Measurements from ENCODE around the gene INF2. TPM values are rescaled to one million over a fixed set of nuclear protein-coding genes. Genes with fewer than 3 reads are reported as not detected.

The INF2 gene
- total RNA-seq, 2 experiments from 2014 or later: 66.7 to 71.5 TPM

DNA sequence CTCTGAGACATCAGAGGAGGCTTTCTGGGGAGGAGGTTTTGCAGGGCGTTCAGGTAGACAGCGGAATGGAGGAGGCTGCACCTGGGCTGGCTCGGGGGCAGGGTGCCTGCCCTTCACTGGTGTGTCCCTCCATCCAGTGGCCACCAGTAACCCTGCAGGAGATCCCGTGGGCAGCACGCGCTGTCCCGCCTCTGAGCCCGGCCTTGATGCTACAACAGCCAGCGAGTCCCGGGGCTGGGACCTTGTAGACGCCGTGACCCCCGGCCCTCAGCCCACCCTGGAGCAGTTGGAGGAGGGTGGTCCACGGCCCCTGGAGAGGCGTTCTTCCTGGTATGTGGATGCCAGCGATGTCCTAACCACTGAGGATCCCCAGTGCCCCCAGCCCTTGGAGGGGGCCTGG is 24.6 kb downstream of the INF2 start:
- Mint-ChIP-seq H3K36me3 (peaks cover 6% of the 10 kb centered on the region), H3K4me3 (no peak overlapping the region), H3K27me3 (no peaks in the 10 kb centered on the region), H3K27ac (no peak overlapping the region), H3K4me1 (ENCODE audit: low read depth) (no peaks in the 10 kb centered on the region), H3K9me3 (no peaks in the 10 kb centered on the region)
- DNase-seq: no peak
- intact Hi-C loops (cut with micrococcal nuclease): no loop called here
- ChIA-PET CTCF (no interaction called here), POLR2A (no interaction called here)

DNA sequence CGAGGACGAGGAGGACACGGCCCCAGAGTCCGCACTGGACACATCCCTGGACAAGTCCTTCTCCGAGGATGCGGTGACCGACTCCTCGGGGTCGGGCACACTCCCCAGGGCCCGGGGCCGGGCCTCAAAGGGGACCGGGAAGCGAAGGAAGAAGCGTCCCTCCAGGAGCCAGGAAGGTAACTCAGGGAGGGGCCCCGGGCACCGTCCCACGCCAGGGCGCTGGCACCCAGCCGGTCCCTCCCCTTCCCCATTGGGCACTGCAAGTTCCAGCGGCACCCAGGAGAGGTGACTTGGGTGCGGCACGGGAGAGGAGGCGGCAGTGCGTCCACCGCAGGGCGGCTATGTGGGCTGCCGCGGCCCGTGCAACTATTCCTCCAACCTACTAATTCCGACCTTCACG is 25.3 kb downstream of the INF2 start:
- Mint-ChIP-seq H3K9me3 (no peaks in the 10 kb centered on the region), H3K4me1 (ENCODE audit: low read depth) (no peaks in the 10 kb centered on the region), H3K27me3 (no peaks in the 10 kb centered on the region), H3K4me3 (no peak overlapping the region), H3K36me3 (peaks cover 6% of the 10 kb centered on the region), H3K27ac (no peak overlapping the region)
- CTCF ChIA-PET: no interaction called here
- POLR2A ChIA-PET: no interaction called here
- intact Hi-C loops (cut with micrococcal nuclease): no loop called here
- no peak for DNase-seq

DNA sequence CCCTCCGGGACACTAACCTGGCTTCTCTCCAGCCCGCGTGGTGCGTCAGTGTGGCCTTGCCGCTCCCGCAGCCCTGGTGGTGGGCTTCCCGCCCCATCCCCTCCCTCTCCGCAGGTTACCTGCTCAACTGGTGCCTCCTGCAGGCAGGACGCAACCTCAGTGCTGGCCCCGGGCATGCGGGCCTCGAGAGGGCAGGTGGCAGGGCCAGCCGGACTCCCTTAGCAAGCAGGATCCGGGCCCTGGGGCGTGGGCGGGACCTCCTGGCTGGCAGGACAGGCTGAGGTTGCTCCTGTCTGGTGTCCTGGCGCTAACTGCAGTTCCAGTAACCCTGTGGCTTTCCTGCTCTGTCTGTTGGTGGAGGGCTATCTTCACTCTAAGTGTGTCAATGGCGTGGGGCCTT is 26.0 kb downstream of the INF2 start:
- no peak for DNase-seq
- ChIA-PET CTCF (no interaction called here), POLR2A (no interaction called here)
- Mint-ChIP-seq H3K36me3 (peaks cover 3% of the 10 kb centered on the region), H3K4me1 (ENCODE audit: low read depth) (no peaks in the 10 kb centered on the region), H3K4me3 (no peak overlapping the region), H3K27ac (no peak overlapping the region), H3K9me3 (no peaks in the 10 kb centered on the region), H3K27me3 (no peaks in the 10 kb centered on the region)
- intact Hi-C loops (cut with micrococcal nuclease): no loop called here

DNA sequence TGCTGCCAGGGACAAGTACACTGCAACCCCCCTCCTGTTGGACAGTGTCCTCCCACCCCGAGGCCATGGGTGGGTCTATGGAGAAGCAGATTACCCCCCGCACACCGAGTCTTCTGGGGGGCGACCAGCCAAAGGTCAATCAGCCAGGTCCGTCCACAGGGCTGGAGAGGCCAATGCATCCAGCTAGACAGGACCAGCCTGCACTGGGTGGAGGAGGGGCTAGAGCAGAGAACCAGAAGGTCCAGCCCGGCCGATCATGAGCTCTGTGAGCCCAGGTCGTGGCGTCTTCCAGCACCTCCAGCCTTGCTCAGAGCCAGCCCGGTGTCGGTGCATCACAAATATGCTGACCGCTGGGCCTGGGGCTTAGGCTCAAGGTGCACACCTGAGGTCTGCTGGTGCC is 26.5 kb downstream of the INF2 start:
- peaks cover 3% of the 10 kb centered on the region for H3K36me3 Mint-ChIP-seq
- no peak overlapping the region for H3K27ac Mint-ChIP-seq
- no peaks in the 10 kb centered on the region for H3K4me1 Mint-ChIP-seq (ENCODE audit: low read depth)
- intact Hi-C loops (cut with micrococcal nuclease): no loop called here
- no peaks in the 10 kb centered on the region for H3K9me3 Mint-ChIP-seq
- H3K4me3 Mint-ChIP-seq: no peak overlapping the region
- ChIA-PET POLR2A (no interaction called here), CTCF (interaction anchor here (0.6 kb wide), 1 partner anchor 50 kb away, joined by 3 read pairs; no protein-coding TSS in a partner anchor)
- no peak for DNase-seq
- H3K27me3 Mint-ChIP-seq: no peaks in the 10 kb centered on the region

DNA sequence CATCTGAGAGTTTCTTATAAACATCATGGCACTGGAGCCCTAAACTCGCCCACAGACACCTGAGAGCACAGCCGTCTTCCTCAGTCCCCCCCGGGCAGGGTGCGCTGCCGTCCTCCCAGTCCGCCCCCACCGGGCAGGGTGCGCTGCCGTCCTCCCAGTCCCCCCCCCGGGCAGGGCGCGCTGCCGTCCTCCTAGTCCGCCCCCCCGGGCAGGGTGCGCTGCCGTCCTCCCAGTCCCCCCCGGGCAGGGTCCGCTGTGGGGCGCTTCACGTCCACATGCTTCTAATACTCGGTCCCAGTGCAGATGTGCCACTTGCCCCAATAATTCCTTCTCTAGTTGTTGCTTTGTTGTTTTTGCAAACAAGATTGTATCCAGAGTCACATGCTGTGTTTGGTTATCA is 27.7 kb downstream of the INF2 start:
- POLR2A ChIA-PET: no interaction called here
- peaks cover 4% of the 10 kb centered on the region for H3K36me3 Mint-ChIP-seq
- no peaks in the 10 kb centered on the region for H3K4me1 Mint-ChIP-seq (ENCODE audit: low read depth)
- CTCF ChIA-PET: no interaction called here
- no peak for DNase-seq
- intact Hi-C loops (cut with micrococcal nuclease): no loop called here
- no peaks in the 10 kb centered on the region for H3K9me3 Mint-ChIP-seq
- H3K27me3 Mint-ChIP-seq: no peaks in the 10 kb centered on the region
- H3K27ac Mint-ChIP-seq: no peak overlapping the region
- H3K4me3 Mint-ChIP-seq: no peak overlapping the region

DNA sequence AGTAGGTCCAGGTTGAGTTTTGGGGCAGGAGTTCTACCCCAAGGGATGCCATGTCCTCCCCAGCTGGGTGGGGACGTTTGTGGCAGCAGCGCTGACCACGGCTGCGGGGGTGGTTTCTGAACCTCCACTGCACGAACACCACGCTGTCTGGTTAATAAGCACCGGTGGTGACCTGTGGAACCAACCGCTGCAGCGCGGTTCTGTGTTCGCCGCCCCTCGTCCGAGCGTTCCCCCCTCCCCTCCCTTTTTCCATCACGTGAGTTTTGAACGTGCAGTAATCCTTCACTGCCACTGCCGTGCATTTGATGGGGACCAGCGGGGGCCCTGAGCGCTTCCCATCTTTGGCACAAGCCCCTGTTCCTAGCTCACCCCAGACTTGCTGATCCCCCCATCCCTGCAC is 28.2 kb downstream of the INF2 start:
- Mint-ChIP-seq H3K27ac (no peak overlapping the region), H3K9me3 (no peaks in the 10 kb centered on the region), H3K4me3 (no peak overlapping the region), H3K4me1 (ENCODE audit: low read depth) (no peaks in the 10 kb centered on the region), H3K27me3 (no peaks in the 10 kb centered on the region), H3K36me3 (peaks cover 4% of the 10 kb centered on the region)
- intact Hi-C loops (cut with micrococcal nuclease): no loop called here
- CTCF ChIA-PET: no interaction called here
- POLR2A ChIA-PET: no interaction called here
- no peak for DNase-seq

DNA sequence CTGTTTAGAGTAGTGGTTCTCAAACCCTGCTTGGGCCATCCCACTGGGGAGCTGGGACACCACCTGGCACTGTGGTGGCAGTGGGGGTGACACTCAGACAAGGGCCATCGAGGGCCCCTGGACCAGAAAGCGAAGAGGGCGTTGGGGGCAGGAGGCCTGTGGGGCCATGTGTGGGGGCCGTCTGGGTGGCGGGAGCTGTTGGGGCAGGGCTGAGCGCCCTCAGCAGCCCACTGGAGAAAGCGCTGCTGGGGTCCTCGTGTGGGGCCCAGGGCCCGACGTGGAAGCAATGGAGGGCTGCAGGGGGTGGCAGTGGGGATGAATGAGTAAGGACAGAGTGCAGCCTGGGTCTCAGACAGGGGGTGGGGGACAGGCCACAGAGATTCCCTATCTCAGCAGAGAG is 28.7 kb downstream of the INF2 start:
- ChIA-PET POLR2A (no interaction called here), CTCF (no interaction called here)
- intact Hi-C loops (cut with micrococcal nuclease): no loop called here
- Mint-ChIP-seq H3K27ac (no peak overlapping the region), H3K4me3 (no peak overlapping the region), H3K4me1 (ENCODE audit: low read depth) (no peaks in the 10 kb centered on the region), H3K9me3 (no peaks in the 10 kb centered on the region), H3K36me3 (peaks cover 4% of the 10 kb centered on the region), H3K27me3 (no peaks in the 10 kb centered on the region)
- DNase-seq: no peak

DNA sequence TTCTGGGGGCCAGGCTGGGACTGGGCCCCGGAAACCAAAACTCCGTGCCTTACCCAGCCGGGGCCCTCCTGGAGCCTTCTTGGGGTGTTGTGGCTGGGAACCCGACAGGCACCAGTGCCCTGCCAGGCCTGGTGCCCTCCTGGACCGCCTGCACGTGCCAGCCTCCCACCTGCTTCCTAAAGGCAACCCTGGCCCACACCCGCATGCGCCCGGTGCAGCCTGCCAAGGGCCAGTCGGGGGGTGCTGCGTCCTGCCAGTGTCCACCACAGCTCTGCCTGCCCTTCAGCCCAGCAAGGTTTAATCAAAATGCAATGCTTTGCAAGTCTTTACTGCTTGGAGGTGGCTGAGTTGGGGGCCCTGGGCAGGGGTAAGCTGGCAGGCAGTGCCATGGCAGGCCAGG is 29.5 kb downstream of the INF2 start:
- Mint-ChIP-seq H3K27me3 (no peaks in the 10 kb centered on the region), H3K9me3 (no peaks in the 10 kb centered on the region), H3K36me3 (peaks cover 4% of the 10 kb centered on the region), H3K4me3 (no peak overlapping the region), H3K4me1 (ENCODE audit: low read depth) (no peaks in the 10 kb centered on the region), H3K27ac (no peak overlapping the region)
- POLR2A ChIA-PET: no interaction called here
- no peak for DNase-seq
- CTCF ChIA-PET: no interaction called here
- intact Hi-C loops (cut with micrococcal nuclease): no loop called here

DNA sequence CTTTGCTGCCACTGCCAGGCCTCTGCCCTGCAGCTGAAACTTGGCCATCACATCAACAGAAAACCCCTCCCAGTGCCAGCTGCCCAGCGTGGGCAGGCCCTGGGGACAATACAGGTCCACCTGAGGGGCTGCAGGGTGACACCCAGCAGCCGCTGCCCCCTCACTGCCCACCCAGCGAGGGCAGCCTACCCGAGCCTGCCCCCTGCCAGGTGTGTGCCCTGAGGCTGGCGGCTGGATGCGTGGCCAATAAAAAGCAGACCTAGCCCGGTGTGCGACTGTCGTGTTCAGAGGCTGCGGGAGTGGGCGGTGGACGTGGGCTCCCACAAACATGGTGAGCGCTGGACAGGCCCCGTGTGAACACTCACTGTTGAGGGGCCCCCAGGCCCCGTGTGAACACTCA is 29.9 kb downstream of the INF2 start:
- Mint-ChIP-seq H3K4me1 (ENCODE audit: low read depth) (no peaks in the 10 kb centered on the region), H3K9me3 (no peaks in the 10 kb centered on the region), H3K27ac (no peak overlapping the region), H3K4me3 (no peak overlapping the region), H3K27me3 (no peaks in the 10 kb centered on the region), H3K36me3 (peaks cover 4% of the 10 kb centered on the region)
- no peak for DNase-seq
- POLR2A ChIA-PET: no interaction called here
- CTCF ChIA-PET: no interaction called here
- intact Hi-C loops (cut with micrococcal nuclease): no loop called here

DNA sequence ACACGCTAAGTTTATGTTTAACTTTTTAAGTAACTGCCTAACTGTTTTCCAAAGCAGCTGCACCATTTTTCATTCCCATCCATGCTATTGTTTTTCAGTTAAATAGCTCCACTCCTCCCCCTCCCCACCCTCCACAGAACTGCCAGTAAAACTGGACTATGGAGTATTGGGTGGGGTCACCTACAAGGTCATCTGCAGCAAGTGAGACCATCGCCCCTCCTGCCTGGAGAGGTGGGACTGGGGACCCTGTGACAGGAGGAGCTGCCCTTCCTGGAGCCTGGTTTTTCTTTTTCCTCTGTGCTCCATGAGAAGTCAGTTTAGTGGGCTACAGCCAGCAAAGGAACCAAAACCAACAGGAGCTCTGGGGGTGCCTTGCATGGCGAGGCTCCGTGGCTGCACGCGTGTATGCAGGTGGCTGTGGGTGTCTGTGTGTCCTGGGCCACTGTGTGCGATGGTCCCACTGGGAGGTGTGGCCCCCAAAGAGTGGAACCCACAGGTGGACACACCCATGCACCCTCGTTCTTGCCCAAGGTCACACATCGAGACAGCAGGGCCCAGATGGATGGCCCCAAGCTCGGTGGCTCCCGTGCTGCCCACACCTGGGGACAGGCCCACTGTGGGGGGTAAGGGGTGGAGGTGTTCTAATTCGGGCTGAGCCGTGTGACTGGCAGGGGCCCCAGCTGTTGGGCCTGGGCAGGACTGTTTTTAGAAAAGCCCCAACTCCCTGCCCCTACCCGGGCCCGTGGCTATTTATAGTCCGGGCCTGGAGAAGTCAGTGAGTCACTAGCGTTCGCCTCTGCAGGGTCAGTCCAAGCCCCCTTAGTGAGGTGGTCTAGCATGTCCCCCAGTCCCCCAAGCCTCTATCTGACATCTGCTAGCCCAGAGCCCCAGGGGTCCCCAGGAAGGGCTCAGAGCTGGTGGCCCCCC is 32.4 kb downstream of the INF2 start:
- DNase-seq: no peak
- no peaks in the 10 kb centered on the region for H3K4me1 Mint-ChIP-seq (ENCODE audit: low read depth)
- peaks cover 4% of the 10 kb centered on the region for H3K36me3 Mint-ChIP-seq
- ChIA-PET POLR2A (no interaction called here), CTCF (interaction anchor here (0.6 to 1.5 kb wide), 3 partner anchors 13 to 1020 kb away, joined by 3 to 5 read pairs (median 3); no protein-coding TSS in a partner anchor)
- H3K4me3 Mint-ChIP-seq: no peak overlapping the region
- intact Hi-C loops (cut with micrococcal nuclease): loop anchor here (2.0 kb wide), 1 partner anchor 105 kb away; no protein-coding TSS in a partner anchor
- no peak overlapping the region for H3K27ac Mint-ChIP-seq
- no peaks in the 10 kb centered on the region for H3K27me3 Mint-ChIP-seq
- no peaks in the 10 kb centered on the region for H3K9me3 Mint-ChIP-seq

DNA sequence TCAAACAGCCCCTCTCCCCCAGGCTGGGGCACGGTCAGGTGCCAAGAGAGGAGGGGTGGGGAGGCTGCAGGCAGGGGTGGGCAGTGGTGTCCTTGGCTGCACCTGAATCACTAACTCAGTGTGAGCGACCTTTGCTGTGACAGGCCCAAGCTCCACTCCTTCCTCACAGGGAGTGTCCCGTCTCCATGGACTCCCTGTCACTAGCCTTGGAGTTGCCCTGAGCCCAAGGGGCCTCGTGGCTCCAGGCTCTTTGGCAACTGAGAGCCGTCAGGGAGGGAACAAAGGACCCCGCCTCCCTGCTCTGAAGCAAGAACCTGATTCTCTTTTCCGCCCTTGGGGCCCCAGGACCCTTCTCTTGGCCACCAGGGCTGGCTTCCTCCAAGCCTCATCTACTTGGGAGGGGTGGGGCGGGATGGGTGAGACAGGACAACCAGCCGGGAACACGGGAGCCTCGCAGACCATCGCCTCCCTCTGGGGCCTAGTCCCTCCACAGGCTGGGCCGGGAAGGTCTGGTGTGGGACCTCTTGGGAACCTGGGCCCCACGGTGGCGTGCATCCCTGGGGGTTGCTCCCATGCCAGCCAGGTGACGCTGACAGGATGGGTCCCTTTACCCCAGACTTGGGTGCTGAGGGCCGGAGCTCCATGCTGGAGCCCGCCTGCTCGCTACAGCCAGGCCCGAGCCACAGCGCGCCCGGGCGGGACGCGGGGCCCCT is 33.7 kb downstream of the INF2 start:
- CTCF ChIA-PET: interaction anchor here (0.6 to 3.3 kb wide), 7 partner anchors 11 to 68 kb away, joined by 3 to 12 read pairs (median 3); no protein-coding TSS in a partner anchor
- POLR2A ChIA-PET: no interaction called here
- no peak overlapping the region for H3K27ac Mint-ChIP-seq
- DNase-seq: no peak
- H3K36me3 Mint-ChIP-seq: peaks cover 2% of the 10 kb centered on the region
- H3K4me3 Mint-ChIP-seq: no peak overlapping the region
- no peaks in the 10 kb centered on the region for H3K9me3 Mint-ChIP-seq
- no peaks in the 10 kb centered on the region for H3K4me1 Mint-ChIP-seq (ENCODE audit: low read depth)
- intact Hi-C loops (cut with micrococcal nuclease): loop anchor here (2.0 kb wide), 1 partner anchor 104 kb away; no protein-coding TSS in a partner anchor
- no peaks in the 10 kb centered on the region for H3K27me3 Mint-ChIP-seq

DNA sequence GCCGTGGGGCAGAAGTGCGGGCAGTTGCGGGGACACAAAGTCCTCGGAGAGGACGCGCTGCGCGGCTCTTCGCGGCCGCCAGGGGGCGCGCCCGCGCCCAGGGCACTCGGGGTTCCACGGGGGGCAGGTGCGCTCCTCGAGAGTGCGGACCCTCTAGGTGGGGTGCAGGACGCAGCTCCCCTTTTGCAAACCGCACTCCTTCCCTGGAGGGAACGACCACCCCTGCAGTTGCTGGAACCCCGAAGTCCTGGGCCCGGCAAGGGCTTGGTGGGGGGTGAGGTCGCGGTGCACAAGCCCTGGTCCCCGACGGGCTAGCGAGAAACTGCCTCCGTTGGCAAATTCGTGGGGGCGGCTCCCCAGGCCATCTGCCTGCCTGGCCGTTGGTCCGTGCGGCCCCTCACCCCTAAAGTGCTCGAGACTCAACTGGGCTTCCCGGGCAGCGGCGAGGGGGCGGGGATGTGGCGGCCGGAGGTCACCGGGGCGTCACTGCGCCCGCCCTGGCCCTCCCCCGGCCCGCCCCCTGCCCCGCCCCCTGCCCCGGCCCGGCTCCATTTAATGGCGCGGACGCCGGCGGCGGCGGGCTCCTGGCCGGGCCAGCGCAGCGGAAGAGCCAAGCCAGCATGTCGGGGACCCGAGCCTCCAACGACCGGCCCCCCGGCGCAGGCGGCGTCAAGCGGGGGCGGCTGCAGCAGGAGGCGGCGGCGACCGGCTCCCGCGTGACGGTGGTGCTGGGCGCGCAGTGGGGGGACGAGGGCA is 34.4 kb downstream of the INF2 start, which contains the start of gene ADSS1:
Gene ADSS1 (plus strand): TSS at position 579 of the 756 bp plus-strand sequence. CDS start 42 bp downstream, at position 621.
- intact Hi-C loops (cut with micrococcal nuclease): loop anchor here (1.0 to 2.0 kb wide), 3 partner anchors 28 to 103 kb away; no protein-coding TSS in a partner anchor
- DNase-seq: peak; percentile 66
- Mint-ChIP-seq H3K9me3 (no peaks in the 10 kb centered on the region), H3K27me3 (no peaks in the 10 kb centered on the region), H3K36me3 (peaks cover 2% of the 10 kb centered on the region), H3K4me1 (ENCODE audit: low read depth) (no peaks in the 10 kb centered on the region), H3K27ac (no peak within 1 kb of the TSS), H3K4me3 (peak within 1 kb of the TSS; percentile 61)
- ChIA-PET POLR2A (no interaction called here), CTCF (interaction anchor here (0.6 to 3.3 kb wide), 7 partner anchors 10 to 68 kb away, joined by 3 to 12 read pairs (median 4); no protein-coding TSS in a partner anchor)

Measured in activated CD4-positive, alpha-beta memory T cell treated with anti-CD3 and anti-CD28 coated beads for 36 hours (primary cell).